Skin epidermis (tissue), 12 donors: ENCODE results near the gene PSEN1.

Experiments used
- H3K27ac ChIP-seq, 21 experiments: fragments of 200-600 bp; sonication (generic) in 11 of 21; one replicate each; pipeline ENCODE4 v1.5.0; 2020; ENCODE audit warnings: mild to moderate bottlenecking in 3 of 21, inconsistent platforms in 2 of 21, moderate library complexity in 2 of 21
- H3K4me3 ChIP-seq, 7 experiments: fragments of 200-600 bp; sonication (generic) in 2 of 7; one replicate each; pipeline ENCODE4 v1.5.0; 2020; ENCODE audit warnings: inconsistent platforms in 2 of 7, mild to moderate bottlenecking in 2 of 7, moderate library complexity in 1 of 7

The PSEN1 gene

GRCh38 chr14:73249108-73249507 is 112.8 kb downstream of the PSEN1 start:
- H3K4me3 ChIP-seq = no peak overlapping the region

GRCh38 chr14:73249564-73250316 is 113.4 kb downstream of the PSEN1 start:
- no peak overlapping the region for H3K4me3 ChIP-seq
- H3K27ac ChIP-seq = no peak overlapping the region

More at GRCh38 chr14:73249108-73249507, 112.8 kb downstream of the PSEN1 start:
- H3K27ac ChIP-seq = no peak overlapping the region

GRCh38 chr14:73250317-73250713 is 114.0 kb downstream of the PSEN1 start:
- H3K27ac ChIP-seq = no peak overlapping the region
- no peak overlapping the region for H3K4me3 ChIP-seq

GRCh38 chr14:73250781-73251500 is 114.6 kb downstream of the PSEN1 start:
- H3K4me3 ChIP-seq = no peak overlapping the region
- H3K27ac ChIP-seq = no peak overlapping the region

GRCh38 chr14:73251516-73252215 is 115.4 kb downstream of the PSEN1 start:
- Histone ChIP-seq H3K4me3 (no peak overlapping the region), H3K27ac (no peak overlapping the region)

- H3K4me3 ChIP-seq = no peak overlapping the region
- no peak overlapping the region for H3K27ac ChIP-seq
Observed at GRCh38 chr14:73252491-73253322, 116.4 kb downstream of the PSEN1 start.

- H3K27ac ChIP-seq = no peak overlapping the region
Observed at GRCh38 chr14:73253323-73253610, 117.0 kb downstream of the PSEN1 start.

GRCh38 chr14:73253721-73254120 is 117.4 kb downstream of the PSEN1 start:
- no peak overlapping the region for H3K4me3 ChIP-seq

More at GRCh38 chr14:73253323-73253610, 117.0 kb downstream of the PSEN1 start:
- no peak overlapping the region for H3K4me3 ChIP-seq

GRCh38 chr14:73254247-73255004 is 118.1 kb downstream of the PSEN1 start:
- H3K4me3 ChIP-seq = no peak overlapping the region

More at GRCh38 chr14:73253721-73254120, 117.4 kb downstream of the PSEN1 start:
- H3K27ac ChIP-seq = no peak overlapping the region

GRCh38 chr14:73255005-73255400 is 118.7 kb downstream of the PSEN1 start:
- H3K4me3 ChIP-seq = no peak overlapping the region
- no peak overlapping the region for H3K27ac ChIP-seq

More at GRCh38 chr14:73254247-73255004, 118.1 kb downstream of the PSEN1 start:
- H3K27ac ChIP-seq = no peak overlapping the region

GRCh38 chr14:73255693-73256225 is 119.5 kb downstream of the PSEN1 start:
- no peak overlapping the region for H3K27ac ChIP-seq
- no peak overlapping the region for H3K4me3 ChIP-seq

- Histone ChIP-seq H3K4me3 (no peak overlapping the region), H3K27ac (no peak overlapping the region)
Observed at GRCh38 chr14:73258076-73258475, 121.8 kb downstream of the PSEN1 start.

- Histone ChIP-seq H3K27ac (no peak overlapping the region), H3K4me3 (no peak overlapping the region)
Observed at GRCh38 chr14:73258845-73259611, 122.7 kb downstream of the PSEN1 start.

GRCh38 chr14:73259837-73260236 is 123.5 kb downstream of the PSEN1 start:
- H3K27ac ChIP-seq = no peak overlapping the region
- H3K4me3 ChIP-seq = no peak overlapping the region

GRCh38 chr14:73260574-73260973 is 124.3 kb downstream of the PSEN1 start:
- Histone ChIP-seq H3K27ac (no peak overlapping the region), H3K4me3 (no peak overlapping the region)

- H3K4me3 ChIP-seq = no peak overlapping the region
- no peak overlapping the region for H3K27ac ChIP-seq
Observed at GRCh38 chr14:73261075-73261474, 124.8 kb downstream of the PSEN1 start.

GRCh38 chr14:73261520-73262426 is 125.5 kb downstream of the PSEN1 start:
- H3K27ac ChIP-seq = no peak overlapping the region

More at GRCh38 chr14:73261520-73262426, 125.5 kb downstream of the PSEN1 start:
- H3K4me3 ChIP-seq = no peak overlapping the region
